Measurements from ENCODE around the gene POLG2.

POLG2 gene

GRCh38 chr17:64496786-64497564 lies at the start of gene POLG2:
TSS of gene POLG2 (minus strand) at chr17:64497054. CDS start at chr17:64496968, 86 bp downstream.
- DNase-seq = peak; percentile 87 to 95

GRCh38 chr17:64544742-64545141 lies 47.9 kb upstream of the POLG2 start:
- no peak for DNase-seq

GRCh38 chr17:64540118-64540776 lies 43.4 kb upstream of the POLG2 start:
- no peak for DNase-seq

- DNase-seq = no peak
Observed at GRCh38 chr17:64538508-64539130, 41.8 kb upstream of the POLG2 start.

GRCh38 chr17:64537488-64537887 lies 40.6 kb upstream of the POLG2 start:
- DNase-seq = no peak

- no peak for DNase-seq
Observed at GRCh38 chr17:64536913-64537312, 40.1 kb upstream of the POLG2 start.

GRCh38 chr17:64535357-64535756 lies 38.5 kb upstream of the POLG2 start:
- DNase-seq = no peak

- DNase-seq = peak in 1 of 2 experiments; percentile 0
Observed at GRCh38 chr17:64534187-64534586, 37.3 kb upstream of the POLG2 start.

- no peak for DNase-seq
Observed at GRCh38 chr17:64533784-64534183, 36.9 kb upstream of the POLG2 start.

GRCh38 chr17:64532409-64532808 lies 35.6 kb upstream of the POLG2 start:
- no peak for DNase-seq

GRCh38 chr17:64531955-64532371 lies 35.1 kb upstream of the POLG2 start:
- DNase-seq = no peak

- no peak for DNase-seq
Observed at GRCh38 chr17:64529221-64529620, 32.4 kb upstream of the POLG2 start.

GRCh38 chr17:64527914-64528313 lies 31.1 kb upstream of the POLG2 start:
- DNase-seq = no peak

- DNase-seq = no peak
Observed at GRCh38 chr17:64520359-64520758, 23.5 kb upstream of the POLG2 start.

- no peak for DNase-seq
Observed at GRCh38 chr17:64519601-64520000, 22.7 kb upstream of the POLG2 start.

- no peak for DNase-seq
Observed at GRCh38 chr17:64515829-64516228, 19.0 kb upstream of the POLG2 start.

- no peak for DNase-seq
Observed at GRCh38 chr17:64515419-64515818, 18.6 kb upstream of the POLG2 start.

GRCh38 chr17:64509179-64509578 lies 12.3 kb upstream of the POLG2 start:
- DNase-seq = no peak

- no peak for DNase-seq
Observed at GRCh38 chr17:64508683-64509082, 11.8 kb upstream of the POLG2 start.

- DNase-seq = peak; percentile 24 to 53
Observed at GRCh38 chr17:64507413-64507782, 10.5 kb upstream of the POLG2 start.

- peak; percentile 93 to 96 for DNase-seq
Observed at GRCh38 chr17:64506576-64507412, 9.9 kb upstream of the POLG2 start, which contains the start of gene CEP95. TSS of gene CEP95 (plus strand) at chr17:64506977. CDS start at chr17:64507098, 121 bp downstream.

- peak; percentile 93 to 96 for DNase-seq
Observed at GRCh38 chr17:64506201-64506575, 9.3 kb upstream of the POLG2 start, which contains the start of gene DDX5. TSS of gene DDX5 (minus strand) at chr17:64506289. CDS start at chr17:64506119, 170 bp downstream.
